HG02759 (cell line): ENCODE measurements around the gene SETD5.

ENCODE experiments used
- ATAC-seq: cut with Tn5 transposase; IDR thresholded peaks from one replicate; pipeline ENCODE4 v1.9.1; 2021; ENCODE audit warnings: mild to moderate bottlenecking, moderate library complexity; ENCODE audit not compliant: unreplicated experiment

Gene SETD5

DNA sequence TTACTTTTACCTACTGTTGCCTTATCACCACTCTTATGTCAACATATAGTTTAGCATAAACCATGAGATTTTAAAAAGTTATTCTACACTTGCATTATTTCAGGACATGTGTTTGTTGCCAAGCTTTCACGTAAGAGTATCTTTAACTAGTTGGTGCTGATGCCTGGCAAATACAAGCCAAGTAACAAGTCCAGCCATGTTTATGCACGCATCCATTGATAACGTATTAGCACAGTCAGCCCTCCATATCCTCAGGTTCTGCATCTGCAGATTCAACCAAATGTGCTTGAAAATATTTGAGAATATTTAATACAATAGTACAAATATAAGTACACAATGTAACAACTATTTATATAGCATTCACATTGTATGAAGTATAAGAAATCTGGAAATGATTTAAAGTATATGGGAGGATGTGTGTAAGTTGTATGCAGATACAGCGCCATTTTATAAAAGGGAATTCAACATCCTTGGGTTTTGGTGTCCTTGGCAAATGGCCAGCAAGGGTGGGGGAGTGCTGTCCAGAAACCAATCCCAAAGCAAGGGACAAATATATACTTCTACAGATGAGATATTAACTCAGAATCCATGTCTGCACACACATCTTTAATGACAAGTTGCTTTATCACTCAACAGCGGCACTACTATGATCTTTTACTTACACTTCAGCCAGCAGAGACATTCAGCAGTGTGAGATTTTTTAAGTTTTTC, 8.7 kb upstream of the SETD5 start:
- no peak for ATAC-seq

- no peak for ATAC-seq
These were observed 7.0 kb upstream of the SETD5 start for GRCh38 chr3:9390265-9390888.

- ATAC-seq = no peak
These were observed 5.4 kb upstream of the SETD5 start for GRCh38 chr3:9392041-9392440.

- no peak for ATAC-seq
These were observed 1.7 kb upstream of the SETD5 start for GRCh38 chr3:9395570-9396300.

DNA sequence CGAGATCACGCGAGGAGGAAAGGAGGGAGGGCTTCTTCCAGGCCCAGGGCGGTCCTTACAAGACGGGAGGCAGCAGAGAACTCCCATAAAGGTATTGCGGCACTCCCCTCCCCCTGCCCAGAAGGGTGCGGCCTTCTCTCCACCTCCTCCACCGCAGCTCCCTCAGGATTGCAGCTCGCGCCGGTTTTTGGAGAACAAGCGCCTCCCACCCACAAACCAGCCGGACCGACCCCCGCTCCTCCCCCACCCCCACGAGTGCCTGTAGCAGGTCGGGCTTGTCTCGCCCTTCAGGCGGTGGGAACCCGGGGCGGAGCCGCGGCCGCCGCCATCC, 1.1 kb upstream of the SETD5 start:
- peak; percentile 27 for ATAC-seq

DNA sequence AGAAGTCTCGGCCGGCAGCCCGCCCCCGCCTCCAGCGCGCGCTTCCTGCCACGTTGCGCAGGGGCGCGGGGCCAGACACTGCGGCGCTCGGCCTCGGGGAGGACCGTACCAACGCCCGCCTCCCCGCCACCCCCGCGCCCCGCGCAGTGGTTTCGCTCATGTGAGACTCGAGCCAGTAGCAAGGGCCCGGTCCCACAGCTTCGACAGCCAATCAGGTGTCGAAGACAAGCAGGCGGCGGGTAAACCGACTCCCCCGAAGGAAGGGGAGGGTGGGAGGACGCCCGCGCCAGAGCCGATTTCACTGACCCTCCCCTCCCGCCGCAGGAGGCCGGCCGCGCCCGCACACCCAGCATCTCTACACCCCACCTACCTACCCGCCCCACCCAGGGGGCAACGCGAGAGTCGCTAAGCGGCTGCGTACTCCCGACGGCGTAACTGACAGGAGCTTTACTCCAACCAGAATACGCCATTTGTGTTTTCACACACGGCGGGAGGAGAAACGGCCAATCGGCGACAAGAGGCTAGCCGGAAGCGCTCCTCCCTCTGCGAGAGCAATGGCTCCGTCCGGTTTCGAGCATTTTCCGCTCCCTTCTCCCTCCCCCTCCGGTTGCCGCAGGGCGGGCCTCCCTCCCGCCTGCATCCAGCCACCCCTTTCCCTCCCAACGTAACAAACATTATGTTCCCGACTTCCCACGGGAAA, 633 bp upstream of the SETD5 start:
- ATAC-seq = peak; percentile 71

DNA sequence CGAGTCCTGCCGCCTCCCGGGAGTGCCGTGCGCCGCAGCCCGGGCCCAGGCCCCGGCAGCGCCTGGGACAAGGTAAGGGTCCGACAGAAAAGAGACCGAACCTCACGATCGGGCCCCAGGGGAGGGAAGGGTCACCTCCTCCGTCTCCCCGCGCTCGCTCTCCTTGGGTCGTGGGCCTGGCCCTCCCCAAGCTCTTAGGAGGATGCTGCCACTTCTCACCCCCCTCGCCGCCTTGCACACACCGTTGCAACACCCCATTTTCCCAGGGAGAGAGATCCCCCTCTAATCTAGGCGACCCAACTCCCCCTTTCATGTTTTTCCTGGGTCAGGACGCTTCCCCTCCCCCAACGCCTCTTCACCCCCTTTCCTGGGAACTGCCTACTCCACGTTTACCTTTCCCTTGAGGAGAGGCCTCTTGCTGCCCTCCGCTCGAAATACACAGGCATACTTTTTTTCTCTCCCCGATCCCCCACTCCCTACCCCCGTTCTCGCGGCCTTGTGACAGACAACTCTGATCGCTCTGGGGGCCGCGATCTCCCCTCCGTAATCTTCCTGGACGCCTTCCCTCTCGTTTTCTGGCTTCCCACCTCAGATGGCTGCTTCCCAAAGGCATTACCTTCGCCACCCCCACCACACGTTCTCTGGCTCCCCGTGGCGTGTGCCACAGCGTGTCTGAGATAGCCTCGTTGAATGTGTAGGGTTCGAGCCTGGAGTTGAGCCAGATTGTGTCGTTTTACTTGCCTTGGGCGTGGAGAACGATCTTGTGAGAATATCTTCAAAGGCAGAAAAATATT, 688 bp downstream of the SETD5 start:
- no peak for ATAC-seq

- ATAC-seq = no peak
These were observed 1.4 kb downstream of the SETD5 start for GRCh38 chr3:9398700-9399336.

DNA sequence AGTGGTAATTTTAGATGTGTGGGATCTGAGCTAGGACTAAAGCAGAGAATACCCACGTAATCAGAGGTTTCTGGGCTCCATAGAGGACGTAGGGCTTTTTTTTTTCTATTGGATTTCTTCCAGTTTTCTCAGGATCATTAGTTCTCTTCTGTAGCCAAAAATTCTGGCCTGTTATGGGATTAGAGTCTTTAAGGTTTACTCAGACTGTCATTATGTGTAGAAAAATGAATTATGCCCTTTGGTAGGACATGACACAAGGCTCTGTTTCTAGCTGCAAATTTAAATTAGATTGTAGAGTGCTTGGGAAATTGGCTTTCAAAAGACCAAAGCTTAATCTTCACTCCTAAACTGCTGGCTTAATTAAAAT, 1.9 kb downstream of the SETD5 start:
- ATAC-seq = no peak

DNA sequence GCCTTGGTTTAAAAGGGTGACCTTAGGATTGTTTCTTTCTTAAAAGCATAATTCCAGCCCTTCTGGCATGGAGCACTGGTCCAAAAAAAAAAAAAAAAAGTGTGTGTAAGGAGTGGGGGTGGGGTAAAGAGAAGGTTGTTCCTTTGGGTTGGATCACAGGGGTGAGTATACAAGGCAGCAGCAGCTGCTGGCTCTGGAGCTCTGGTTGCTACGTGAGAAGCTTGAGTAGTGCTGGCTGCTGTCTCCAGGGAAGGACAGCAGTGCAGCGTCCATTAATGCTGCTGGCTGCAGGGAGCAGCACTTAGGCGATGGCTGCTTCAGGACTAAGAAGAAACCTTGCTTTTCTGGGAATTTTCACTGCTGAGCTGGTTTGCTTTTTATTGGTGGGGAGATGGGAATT, 2.3 kb downstream of the SETD5 start:
- no peak for ATAC-seq

GRCh38 chr3:9400616-9401015, 3.2 kb downstream of the SETD5 start:
- ATAC-seq = no peak

GRCh38 chr3:9401986-9402385, 4.6 kb downstream of the SETD5 start:
- no peak for ATAC-seq

DNA sequence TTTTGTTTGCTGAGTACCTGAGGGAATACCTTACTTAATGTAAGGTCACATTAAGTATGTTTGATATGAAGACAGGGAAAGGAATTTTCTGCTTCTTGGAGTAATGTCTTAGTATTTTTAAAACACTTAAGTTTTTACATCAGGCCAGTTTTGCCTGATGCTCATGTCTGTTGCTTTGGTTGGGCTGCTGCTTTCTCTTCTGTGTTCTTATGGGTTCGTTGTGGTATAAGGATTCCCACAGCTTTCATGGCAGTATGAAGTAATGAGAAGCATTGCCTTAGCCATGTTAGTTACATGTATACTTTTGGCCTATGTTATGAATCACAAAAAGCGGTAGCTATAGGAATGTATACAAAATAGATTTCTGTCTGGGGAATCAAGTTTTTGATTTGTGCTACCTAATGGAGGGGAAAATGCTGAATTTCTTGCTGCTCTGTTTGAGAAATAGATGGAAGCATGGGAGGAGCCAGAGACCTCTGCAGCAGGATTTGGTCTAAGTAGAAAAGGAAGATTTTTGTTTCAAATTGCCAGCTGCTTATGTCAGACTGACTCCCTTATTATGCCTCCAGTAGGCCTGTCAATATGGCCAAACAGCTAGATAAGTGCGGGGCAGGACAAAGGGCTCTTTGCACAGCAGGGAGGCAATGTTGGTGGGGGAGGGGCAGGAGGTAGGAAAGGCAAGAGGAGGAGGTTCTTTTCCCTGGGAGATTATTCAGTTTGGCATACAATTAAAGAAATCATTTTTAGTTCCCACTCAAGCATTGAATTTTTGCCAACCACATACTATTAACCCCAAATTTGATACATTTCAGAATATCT, 5.2 kb downstream of the SETD5 start:
- ATAC-seq = no peak

DNA sequence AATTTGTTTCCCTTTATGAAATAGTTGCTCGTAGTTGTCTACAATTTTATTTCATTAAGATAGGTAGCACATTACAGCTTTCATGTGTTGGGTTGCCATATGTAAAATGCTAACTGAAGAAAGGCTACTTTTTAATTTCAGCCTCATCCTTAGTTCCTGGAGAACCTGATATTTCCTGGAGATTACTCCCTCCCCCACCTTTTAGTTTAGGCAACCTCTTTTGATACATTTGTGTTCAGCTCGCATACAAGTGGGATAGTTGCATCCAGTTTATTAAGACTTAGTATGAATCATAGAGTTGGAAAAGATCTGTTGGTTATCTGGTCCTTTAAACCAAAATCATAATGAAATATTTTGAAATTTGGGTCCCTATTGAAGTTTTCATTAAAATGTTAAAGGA, 6.0 kb downstream of the SETD5 start:
- ATAC-seq = no peak

DNA sequence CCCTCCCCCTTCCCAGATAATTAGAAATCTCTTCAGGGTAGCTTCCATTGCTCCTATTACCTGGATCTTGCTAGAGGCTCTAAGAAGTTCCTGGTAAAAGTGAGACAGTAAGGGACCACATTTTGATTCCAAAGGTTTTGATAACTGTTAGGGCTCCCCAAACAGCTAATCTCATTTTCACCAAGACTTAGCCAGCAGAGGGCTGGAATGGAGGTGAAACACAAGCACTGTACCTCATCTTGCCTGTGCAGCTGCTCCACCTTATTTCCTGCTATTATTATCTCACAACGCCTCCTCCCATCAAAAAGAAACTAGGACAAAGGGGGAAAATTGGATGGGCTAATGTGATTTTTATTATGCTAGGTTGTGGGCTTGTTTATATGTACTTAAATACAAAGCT, 7.3 kb downstream of the SETD5 start:
- no peak for ATAC-seq

GRCh38 chr3:9405756-9406155, 8.3 kb downstream of the SETD5 start:
- no peak for ATAC-seq

DNA sequence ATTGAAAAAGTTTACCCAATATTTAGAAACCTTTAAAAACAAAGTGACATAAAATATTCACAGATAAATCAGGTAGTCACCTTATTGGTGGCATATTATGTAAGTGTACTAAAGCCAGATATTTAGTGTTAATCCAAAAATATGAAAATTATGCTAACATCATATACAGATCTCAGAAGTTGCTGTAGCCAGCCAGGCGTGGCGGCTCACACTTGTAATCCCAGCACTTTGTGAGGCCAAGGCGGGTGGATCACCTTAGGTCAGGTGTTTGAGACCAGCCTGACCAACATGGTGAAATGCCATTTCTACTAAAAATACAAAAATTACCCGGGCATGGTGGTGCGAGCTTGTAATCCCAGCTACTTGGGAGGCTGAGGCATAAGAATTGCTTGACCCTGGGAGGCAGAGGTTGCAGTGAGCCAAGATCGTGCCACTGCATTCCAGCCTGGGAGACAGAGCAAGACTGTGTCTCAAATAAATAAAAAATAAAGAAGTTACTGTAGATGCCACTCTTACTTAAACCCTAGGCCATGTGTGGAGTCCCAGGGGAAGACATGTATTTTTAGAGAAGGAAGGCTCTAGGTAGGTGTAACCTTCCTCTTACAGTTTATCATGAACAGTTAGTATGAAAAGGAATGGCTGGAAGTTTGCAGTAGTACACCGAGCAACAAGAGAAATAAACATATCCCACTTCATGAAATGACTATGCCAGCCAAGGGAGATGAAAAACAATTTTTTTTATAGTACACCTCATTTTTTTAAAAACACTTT, 9.6 kb downstream of the SETD5 start:
- no peak for ATAC-seq

GRCh38 chr3:9408061-9408460, 10.6 kb downstream of the SETD5 start:
- ATAC-seq = no peak

DNA sequence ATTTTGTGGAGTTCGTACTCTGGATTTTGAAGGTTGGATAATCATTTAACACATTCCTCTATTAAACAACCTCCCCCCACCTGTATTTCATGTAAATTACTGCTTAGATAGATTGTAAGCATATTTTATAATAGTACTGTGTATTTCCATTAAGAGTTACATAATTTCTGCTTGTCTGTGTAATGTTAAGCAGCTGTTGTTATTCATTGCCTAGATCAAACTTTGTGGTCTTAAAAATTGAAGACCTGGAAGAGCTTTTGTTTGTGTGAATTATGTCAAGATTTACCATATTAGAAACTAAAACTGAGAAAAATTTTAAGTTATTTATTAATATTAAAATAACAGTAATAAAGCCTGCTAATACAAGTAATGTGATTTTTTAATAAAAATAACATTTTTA, 11.1 kb downstream of the SETD5 start:
- ATAC-seq = no peak
